ENCODE results near the gene NXN.
"Not testable (repeated sequence)": the region's sequence is repeated elsewhere in the genome, so short reads cannot be mapped to it uniquely, and the experiment has no call there.

The NXN gene

GRCh38 chr17:752002-752619, 227.5 kb downstream of the NXN start, which contains the start of gene GEMIN4:
Gene GEMIN4, minus strand, starts transcription at chr17:752264. Its CDS starts 122 bp downstream, at chr17:752142.
- peak; percentile 98 for DNase-seq

GRCh38 chr17:751269-752001, 228.1 kb downstream of the NXN start:
- peak; percentile 64 for DNase-seq

DNA sequence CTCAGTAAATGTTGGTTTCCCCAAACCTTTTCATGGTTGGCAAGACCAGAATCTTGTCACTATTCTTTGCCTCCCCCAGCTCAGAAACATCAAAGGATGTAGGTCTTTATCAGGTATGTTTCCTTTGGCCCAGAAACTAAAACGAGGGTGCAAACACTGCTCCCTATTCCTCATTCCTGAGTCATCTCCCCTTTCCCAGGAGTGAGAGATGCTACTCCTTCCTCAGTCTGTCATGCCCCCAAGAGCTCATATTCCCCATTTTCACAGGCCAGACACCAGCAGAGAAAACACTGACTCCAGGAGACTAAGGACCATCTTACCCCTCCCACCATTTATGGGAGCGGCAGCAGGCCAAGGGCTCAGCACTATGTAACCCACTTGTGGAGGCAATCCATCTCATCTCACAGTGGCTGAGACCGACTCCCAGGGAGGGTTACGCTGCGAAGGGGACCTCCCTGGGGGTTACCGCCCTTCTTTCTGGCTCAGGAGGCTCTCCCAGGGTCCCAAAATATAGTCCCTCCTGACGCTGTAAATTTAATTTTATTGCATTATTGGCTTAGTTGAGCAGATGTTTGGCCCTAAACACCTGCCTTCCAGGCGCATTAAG, 229.0 kb downstream of the NXN start:
- no peak for DNase-seq

GRCh38 chr17:749359-749758, 230.2 kb downstream of the NXN start:
- DNase-seq = not testable (repeated sequence)
